Measurements from ENCODE around the gene SPINK6. TPM values are rescaled to one million over a fixed set of nuclear protein-coding genes. Genes with fewer than 3 reads are reported as not detected.

Gene SPINK6
- total RNA-seq, 1 donor from 2014 or later, result not detected

DNA sequence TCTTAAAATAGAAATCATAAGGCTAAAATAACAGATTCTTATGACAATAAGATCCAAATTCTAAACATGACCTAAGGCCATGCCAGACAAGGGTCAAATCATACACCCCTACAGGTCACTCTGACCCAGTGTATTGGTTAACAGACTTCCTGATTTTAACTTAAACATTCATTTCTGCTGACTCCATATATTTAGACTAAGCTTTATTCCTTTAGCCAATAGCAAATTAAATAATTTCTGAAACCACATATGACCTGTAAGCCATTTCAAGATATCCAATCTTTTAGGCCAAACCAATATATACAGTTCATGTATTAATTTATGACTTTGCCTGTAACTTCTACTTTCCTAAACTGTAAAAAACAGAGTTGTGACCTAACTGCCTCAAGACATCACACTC is 58.4 kb downstream of the SPINK6 start:
- no peak overlapping the region for H3K4me3 Mint-ChIP-seq (ENCODE audit: unreplicated experiment)
- H3K9me3 Mint-ChIP-seq (ENCODE audit: unreplicated experiment), result peaks cover 2% of the 10 kb centered on the region
- no peak overlapping the region for H3K27ac Mint-ChIP-seq (ENCODE audit: unreplicated experiment)
- H3K27me3 Mint-ChIP-seq (ENCODE audit: unreplicated experiment), result no peaks in the 10 kb centered on the region
- TF ChIP-seq, protein P1, sequence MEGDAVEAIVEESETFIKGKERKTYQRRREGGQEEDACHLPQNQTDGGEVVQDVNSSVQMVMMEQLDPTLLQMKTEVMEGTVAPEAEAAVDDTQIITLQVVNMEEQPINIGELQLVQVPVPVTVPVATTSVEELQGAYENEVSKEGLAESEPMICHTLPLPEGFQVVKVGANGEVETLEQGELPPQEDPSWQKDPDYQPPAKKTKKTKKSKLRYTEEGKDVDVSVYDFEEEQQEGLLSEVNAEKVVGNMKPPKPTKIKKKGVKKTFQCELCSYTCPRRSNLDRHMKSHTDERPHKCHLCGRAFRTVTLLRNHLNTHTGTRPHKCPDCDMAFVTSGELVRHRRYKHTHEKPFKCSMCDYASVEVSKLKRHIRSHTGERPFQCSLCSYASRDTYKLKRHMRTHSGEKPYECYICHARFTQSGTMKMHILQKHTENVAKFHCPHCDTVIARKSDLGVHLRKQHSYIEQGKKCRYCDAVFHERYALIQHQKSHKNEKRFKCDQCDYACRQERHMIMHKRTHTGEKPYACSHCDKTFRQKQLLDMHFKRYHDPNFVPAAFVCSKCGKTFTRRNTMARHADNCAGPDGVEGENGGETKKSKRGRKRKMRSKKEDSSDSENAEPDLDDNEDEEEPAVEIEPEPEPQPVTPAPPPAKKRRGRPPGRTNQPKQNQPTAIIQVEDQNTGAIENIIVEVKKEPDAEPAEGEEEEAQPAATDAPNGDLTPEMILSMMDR (IDR thresholded peaks at IDR 0.05; ENCODE audit: partially characterized antibody, unreplicated experiment), result no peak
- H3K36me3 Mint-ChIP-seq (ENCODE audit: unreplicated experiment), result peaks cover 12% of the 10 kb centered on the region
- DNase-seq, result no peak
- no peaks in the 10 kb centered on the region for H3K4me1 Mint-ChIP-seq (ENCODE audit: low read depth, unreplicated experiment)

Other genes starting within 250 kb of the SPINK6 start
- gene SPINK5, start 139.1 kb upstream of the SPINK6 start, total RNA-seq (ENCODE audit: unreplicated experiment), result 7.5 TPM
- not detected for gene SPINK14, start 34.5 kb upstream of the SPINK6 start, total RNA-seq (ENCODE audit: unreplicated experiment)
- not detected for gene MARCOL, start 35.5 kb downstream of the SPINK6 start, total RNA-seq (ENCODE audit: unreplicated experiment)
- not detected for gene SPINK13, start 65.8 kb downstream of the SPINK6 start, total RNA-seq (ENCODE audit: unreplicated experiment)
- gene SPINK7, start 109.4 kb downstream of the SPINK6 start, total RNA-seq (ENCODE audit: unreplicated experiment), result not detected
- gene SPINK9, start 132.5 kb downstream of the SPINK6 start, total RNA-seq (ENCODE audit: unreplicated experiment), result not detected
- 132 TPM for gene FBXO38, start 180.9 kb downstream of the SPINK6 start, total RNA-seq (ENCODE audit: unreplicated experiment)

Data from glutamatergic neuron (in vitro differentiated cells).